Epithelial cell of proximal tubule (primary cell): ENCODE measurements around the gene ST7. TPM values are rescaled to one million over a fixed set of nuclear protein-coding genes. Genes with fewer than 3 reads are reported as not detected.
"Not testable (repeated sequence)": the region's sequence is repeated elsewhere in the genome, so short reads cannot be mapped to it uniquely, and the experiment has no call there.

Experiments used
- DNase-seq: peaks from one replicate; pipeline ENCODE4 v3.0.0-alpha.2; 2011; ENCODE audit warnings: low read depth
- H3K4me3 ChIP-seq: 2 replicates; pipeline ENCODE4 v1.5.1; 2011; ENCODE audit warnings: low read depth, mild to moderate bottlenecking, low read length
- CTCF ChIP-seq: conservative IDR thresholded peaks from 2 replicates; pipeline ENCODE4 v1.5.1; 2012; ENCODE audit warnings: low read depth, mild to moderate bottlenecking, low read length
- total RNA-seq: library from RNA; depleted of rRNA; stranded (reverse); fragments of >200 nt; gene quantifications from 2 replicates; pipeline ENCODE4 v1.2.3, GENCODE V29; 2015

ST7 gene
- total RNA-seq, 1 donor from 2014 or later: 19.4 TPM

- no peak for DNase-seq
- no peak overlapping the region for H3K4me3 ChIP-seq
- TF ChIP-seq CTCF: no peak
These were observed 72.6 kb downstream of the ST7 start for GRCh38 chr7:117025891-117026290.

GRCh38 chr7:117030346-117030745, 77.0 kb downstream of the ST7 start:
- not testable (repeated sequence) for DNase-seq, H3K4me3 ChIP-seq

- H3K4me3 ChIP-seq, DNase-seq: not testable (repeated sequence)
These were observed 77.5 kb downstream of the ST7 start for GRCh38 chr7:117030793-117031192.

- H3K4me3 ChIP-seq: no peak overlapping the region
- no peak for DNase-seq
- no peak for TF ChIP-seq CTCF
These were observed 79.5 kb downstream of the ST7 start for GRCh38 chr7:117032810-117033209.

GRCh38 chr7:117034851-117035464, 81.7 kb downstream of the ST7 start:
- no peak overlapping the region for H3K4me3 ChIP-seq
- TF ChIP-seq CTCF: no peak
- no peak for DNase-seq

- no peak for DNase-seq
- H3K4me3 ChIP-seq: no peak overlapping the region
- no peak for TF ChIP-seq CTCF
These were observed 82.2 kb downstream of the ST7 start for GRCh38 chr7:117035465-117035862.

- no peak for DNase-seq
- TF ChIP-seq CTCF: no peak
These were observed 82.9 kb downstream of the ST7 start for GRCh38 chr7:117036053-117036669.

GRCh38 chr7:117036836-117037235, 83.5 kb downstream of the ST7 start:
- no peak for DNase-seq
- no peak overlapping the region for H3K4me3 ChIP-seq
- no peak for TF ChIP-seq CTCF

More at GRCh38 chr7:117036053-117036669, 82.9 kb downstream of the ST7 start:
- no peak overlapping the region for H3K4me3 ChIP-seq
